ENCODE data around the gene TNFAIP8. TPM values are rescaled to one million over a fixed set of nuclear protein-coding genes. Genes with fewer than 3 reads are reported as not detected.

TNFAIP8 gene
- total and polyA plus RNA-seq, 9 of the 15 experiments (the other 6 are each of a cell fraction or from before 2014, with no cell fraction given), result 29.9 to 52.2 (median 44.8) TPM

DNA sequence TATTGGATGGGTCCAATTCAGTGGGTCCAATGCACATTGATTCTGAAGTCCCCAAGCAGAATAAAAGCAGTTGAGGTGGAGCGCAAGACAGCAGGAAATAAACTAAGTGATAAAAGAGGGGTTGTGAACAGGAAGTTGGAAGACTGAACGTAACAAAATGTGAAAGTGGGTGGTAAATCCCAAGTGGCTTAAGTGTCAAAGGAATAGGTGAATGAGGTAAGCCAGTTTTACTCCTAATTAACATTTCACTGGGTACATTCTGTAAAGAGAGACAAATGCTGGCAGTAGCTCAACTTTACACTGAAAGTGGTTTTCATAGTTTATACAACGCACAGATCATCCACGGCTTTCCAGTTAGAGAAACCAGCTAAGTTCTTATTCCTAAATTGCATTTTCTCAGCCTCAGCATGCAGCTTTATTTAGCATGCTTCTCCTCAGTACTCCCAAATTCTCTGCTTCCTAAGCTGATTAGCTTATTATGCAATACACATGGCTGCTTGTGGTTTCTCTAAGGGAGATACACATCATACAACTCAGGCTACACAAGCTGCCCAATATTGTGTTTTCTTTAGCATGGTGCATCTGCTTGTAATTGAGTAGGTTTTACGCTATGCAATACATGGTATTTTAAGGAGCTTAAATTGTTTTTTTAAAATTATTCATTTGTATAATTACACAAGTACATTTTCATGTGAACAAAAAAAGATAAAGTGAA, 62.2 kb downstream of the TNFAIP8 start (continued):
- TF ChIP-seq, protein P1, sequence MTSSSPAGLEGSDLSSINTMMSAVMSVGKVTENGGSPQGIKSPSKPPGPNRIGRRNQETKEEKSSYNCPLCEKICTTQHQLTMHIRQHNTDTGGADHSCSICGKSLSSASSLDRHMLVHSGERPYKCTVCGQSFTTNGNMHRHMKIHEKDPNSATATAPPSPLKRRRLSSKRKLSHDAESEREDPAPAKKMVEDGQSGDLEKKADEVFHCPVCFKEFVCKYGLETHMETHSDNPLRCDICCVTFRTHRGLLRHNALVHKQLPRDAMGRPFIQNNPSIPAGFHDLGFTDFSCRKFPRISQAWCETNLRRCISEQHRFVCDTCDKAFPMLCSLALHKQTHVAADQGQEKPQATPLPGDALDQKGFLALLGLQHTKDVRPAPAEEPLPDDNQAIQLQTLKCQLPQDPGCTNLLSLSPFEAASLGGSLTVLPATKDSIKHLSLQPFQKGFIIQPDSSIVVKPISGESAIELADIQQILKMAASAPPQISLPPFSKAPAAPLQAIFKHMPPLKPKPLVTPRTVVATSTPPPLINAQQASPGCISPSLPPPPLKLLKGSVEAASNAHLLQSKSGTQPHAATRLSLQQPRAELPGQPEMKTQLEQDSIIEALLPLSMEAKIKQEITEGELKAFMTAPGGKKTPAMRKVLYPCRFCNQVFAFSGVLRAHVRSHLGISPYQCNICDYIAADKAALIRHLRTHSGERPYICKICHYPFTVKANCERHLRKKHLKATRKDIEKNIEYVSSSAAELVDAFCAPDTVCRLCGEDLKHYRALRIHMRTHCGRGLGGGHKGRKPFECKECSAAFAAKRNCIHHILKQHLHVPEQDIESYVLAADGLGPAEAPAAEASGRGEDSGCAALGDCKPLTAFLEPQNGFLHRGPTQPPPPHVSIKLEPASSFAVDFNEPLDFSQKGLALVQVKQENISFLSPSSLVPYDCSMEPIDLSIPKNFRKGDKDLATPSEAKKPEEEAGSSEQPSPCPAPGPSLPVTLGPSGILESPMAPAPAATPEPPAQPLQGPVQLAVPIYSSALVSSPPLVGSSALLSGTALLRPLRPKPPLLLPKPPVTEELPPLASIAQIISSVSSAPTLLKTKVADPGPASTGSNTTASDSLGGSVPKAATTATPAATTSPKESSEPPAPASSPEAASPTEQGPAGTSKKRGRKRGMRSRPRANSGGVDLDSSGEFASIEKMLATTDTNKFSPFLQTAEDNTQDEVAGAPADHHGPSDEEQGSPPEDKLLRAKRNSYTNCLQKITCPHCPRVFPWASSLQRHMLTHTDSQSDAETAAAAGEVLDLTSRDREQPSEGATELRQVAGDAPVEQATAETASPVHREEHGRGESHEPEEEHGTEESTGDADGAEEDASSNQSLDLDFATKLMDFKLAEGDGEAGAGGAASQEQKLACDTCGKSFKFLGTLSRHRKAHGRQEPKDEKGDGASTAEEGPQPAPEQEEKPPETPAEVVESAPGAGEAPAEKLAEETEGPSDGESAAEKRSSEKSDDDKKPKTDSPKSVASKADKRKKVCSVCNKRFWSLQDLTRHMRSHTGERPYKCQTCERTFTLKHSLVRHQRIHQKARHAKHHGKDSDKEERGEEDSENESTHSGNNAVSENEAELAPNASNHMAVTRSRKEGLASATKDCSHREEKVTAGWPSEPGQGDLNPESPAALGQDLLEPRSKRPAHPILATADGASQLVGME (CRISPR knock-in tag; IDR thresholded peaks at IDR 0.05), result no peak
- TF ChIP-seq HNRNPH1 (optimal IDR thresholded peaks at IDR 0.05; ENCODE audit: low read depth, low read length) (no peak), COPS2 (conservative IDR thresholded peaks at IDR 0.05) (no peak)
